Activated CD4-positive, alpha-beta T cell treated with anti-CD3 and anti-CD28 coated beads for 4 hours (primary cell): Measurements from ENCODE around the gene OR6K6.
A peak's percentile ranks its signal among the peaks of the same experiment; 100 is the strongest.

Source experiments
- DNase-seq, 2 donors: peaks; one replicate each; pipeline ENCODE4 v3.0.0-alpha.2; 2020

Gene OR6K6, protein sequence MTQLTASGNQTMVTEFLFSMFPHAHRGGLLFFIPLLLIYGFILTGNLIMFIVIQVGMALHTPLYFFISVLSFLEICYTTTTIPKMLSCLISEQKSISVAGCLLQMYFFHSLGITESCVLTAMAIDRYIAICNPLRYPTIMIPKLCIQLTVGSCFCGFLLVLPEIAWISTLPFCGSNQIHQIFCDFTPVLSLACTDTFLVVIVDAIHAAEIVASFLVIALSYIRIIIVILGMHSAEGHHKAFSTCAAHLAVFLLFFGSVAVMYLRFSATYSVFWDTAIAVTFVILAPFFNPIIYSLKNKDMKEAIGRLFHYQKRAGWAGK

DNA sequence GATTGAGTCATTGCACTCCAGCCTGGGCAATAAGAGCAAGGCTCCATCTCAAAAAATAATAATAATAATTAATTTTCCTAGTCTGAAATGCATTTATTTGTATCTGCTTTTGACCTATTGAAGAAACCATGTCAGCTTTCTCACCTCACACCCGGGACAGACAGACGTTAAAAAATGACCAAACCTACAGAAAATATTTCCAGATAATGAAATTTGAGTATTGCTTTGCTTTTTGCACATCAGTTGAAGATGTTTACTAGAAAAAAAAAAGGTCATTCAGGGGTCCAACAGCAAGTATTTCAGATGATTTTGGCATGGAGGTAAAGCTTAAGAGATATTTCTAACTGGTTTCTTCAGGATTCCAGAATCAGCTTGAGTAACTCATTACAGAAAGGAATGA, at the start of gene OR6K6:
TSS of gene OR6K6 (plus strand) at position 301 of the 400 bp plus-strand sequence. CDS start 168 bp downstream, outside the sequence.
- no peak for DNase-seq

- no peak for DNase-seq
These were observed 48.4 kb upstream of the OR6K6 start for GRCh38 chr1:158706096-158706495.

DNA sequence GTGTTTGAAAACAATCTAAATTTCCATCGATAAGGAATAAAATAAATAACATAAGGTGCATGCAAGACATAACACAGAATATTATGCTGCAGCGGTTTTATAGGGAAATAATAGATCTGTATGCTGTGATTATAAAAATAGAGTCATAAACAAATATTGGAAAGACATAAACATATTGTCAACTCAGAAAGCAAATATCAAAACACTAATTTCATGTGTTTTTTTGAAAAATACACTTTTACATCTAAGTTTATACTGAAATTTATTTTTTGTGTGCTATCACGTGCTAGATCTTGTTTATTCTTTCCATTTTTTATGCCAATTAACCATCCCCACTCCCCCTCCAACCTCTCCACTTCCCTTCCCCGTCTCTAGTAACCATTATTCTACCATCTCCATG, 43.4 kb upstream of the OR6K6 start:
- no peak for DNase-seq

DNA sequence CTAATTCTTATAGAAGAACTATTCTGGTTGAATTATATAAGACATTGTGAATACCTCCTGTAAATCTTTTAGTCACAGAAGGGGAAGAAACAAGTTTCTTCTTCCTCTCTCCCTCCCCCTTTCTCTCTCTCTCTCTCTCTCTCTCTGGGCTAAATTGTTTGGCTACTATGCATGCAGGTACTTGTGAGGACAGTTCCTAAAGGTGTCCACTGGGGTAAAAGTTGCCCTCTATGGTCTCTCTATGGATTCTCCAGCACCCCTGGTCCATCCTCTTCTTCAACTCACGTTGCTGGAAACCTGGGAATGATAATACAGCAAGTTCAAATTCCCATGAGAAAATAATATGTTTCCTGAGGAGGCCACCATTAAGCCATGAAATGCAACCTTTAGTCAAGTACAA, 39.8 kb upstream of the OR6K6 start:
- DNase-seq = no peak

DNA sequence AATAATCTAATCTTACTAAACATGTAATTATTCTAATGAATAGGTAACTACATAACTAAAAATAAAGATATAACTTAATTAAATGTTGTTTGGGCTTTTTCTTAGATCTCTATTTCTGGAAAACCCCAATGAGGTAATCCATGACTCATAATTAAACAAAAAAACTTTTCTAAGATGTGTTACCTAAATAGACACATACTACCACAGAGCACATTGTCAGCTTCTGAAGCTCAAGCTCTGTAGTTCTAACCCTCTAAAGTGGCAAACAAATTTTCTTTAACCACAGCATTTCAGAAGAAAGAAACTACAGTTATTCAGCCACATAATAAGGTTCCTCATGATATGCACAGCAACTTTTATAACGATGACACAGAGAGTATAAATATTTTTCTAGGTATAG, 38.2 kb upstream of the OR6K6 start:
- DNase-seq = no peak

- no peak for DNase-seq
These were observed 37.2 kb upstream of the OR6K6 start for GRCh38 chr1:158717344-158717743.

DNA sequence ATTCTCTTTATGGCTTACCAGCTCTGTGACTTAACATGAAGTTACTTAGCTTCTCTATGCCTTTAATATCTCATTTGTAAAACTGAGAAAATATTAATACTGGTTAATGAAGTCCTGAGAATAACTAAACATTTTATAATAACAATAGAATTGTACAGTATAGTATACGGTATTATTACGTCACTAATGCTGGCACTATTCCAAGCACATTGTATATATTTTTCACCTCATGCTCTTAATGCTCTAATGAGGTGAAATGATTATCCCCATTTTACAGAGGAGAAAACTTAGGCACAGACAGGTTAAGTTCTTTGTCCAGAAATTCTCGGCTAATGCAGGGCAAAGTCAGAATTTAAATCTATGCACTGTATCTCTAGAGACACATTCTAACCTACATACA, 34.9 kb upstream of the OR6K6 start:
- DNase-seq = no peak

DNA sequence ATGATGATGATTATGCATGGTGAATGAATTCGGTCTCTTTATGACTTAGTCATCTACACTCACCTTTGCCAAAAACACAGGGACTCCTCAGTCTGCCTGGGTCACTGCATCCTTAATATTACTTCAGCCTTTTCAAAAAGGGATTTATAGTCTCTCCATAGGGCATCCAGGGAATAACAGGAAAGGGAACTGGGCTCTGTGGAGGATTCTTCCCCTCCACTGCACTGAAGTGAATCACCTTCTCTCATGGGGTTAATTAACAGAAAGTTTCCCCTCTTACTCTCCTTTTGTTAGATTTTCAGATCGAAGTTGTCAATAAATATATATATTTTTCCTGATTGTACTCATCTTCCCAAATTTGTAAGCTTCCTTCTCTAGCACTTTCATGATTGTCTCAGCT, 33.9 kb upstream of the OR6K6 start, which contains the start of gene OR6K3:
TSS of gene OR6K3 (minus strand) at position 101 of the 400 bp plus-strand sequence. CDS start 2,605 bp downstream, outside the sequence.
- DNase-seq = no peak

- DNase-seq = no peak
These were observed 30.1 kb upstream of the OR6K6 start for GRCh38 chr1:158724442-158724841.

DNA sequence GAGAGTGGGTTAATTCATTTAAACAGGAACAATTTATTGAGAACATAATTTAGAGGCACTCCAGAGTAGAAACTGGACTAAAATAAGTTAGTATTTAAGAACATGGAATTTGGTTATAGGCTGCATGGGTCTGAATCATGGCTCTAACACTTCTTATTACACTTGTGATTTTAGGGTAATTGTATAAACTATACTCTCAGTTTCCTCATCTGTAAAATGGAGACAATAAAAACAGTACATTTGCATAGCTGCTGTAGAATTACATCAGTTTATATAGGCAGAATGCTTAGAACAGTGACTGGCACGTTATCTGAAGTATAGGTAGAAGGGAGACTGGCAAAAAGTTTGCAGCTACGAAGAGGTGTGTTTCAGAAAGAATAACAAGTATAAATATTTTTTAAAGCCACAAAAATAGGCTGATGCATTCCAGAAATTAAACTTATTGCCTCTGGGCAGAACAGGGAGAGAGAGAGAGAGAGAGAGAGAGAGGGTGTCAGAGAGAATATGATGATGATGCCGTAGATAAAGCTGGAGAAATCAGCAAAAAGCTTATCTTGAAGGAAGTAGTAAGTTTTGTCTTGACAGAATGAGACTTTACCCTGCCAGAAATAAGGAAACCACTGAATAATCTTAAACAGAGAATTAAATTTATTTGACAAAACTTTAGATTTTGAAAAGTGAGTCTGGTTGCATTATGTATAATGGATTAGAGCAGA, 25.9 kb upstream of the OR6K6 start:
- no peak for DNase-seq

GRCh38 chr1:158730453-158730852, 24.1 kb upstream of the OR6K6 start:
- DNase-seq = no peak

GRCh38 chr1:158731707-158732106, 22.8 kb upstream of the OR6K6 start:
- no peak for DNase-seq

GRCh38 chr1:158732524-158732923, 22.0 kb upstream of the OR6K6 start:
- DNase-seq = no peak

- DNase-seq = no peak
These were observed 18.7 kb upstream of the OR6K6 start for GRCh38 chr1:158735848-158736247.

- no peak for DNase-seq
These were observed 2.3 kb upstream of the OR6K6 start for GRCh38 chr1:158752155-158752712.

DNA sequence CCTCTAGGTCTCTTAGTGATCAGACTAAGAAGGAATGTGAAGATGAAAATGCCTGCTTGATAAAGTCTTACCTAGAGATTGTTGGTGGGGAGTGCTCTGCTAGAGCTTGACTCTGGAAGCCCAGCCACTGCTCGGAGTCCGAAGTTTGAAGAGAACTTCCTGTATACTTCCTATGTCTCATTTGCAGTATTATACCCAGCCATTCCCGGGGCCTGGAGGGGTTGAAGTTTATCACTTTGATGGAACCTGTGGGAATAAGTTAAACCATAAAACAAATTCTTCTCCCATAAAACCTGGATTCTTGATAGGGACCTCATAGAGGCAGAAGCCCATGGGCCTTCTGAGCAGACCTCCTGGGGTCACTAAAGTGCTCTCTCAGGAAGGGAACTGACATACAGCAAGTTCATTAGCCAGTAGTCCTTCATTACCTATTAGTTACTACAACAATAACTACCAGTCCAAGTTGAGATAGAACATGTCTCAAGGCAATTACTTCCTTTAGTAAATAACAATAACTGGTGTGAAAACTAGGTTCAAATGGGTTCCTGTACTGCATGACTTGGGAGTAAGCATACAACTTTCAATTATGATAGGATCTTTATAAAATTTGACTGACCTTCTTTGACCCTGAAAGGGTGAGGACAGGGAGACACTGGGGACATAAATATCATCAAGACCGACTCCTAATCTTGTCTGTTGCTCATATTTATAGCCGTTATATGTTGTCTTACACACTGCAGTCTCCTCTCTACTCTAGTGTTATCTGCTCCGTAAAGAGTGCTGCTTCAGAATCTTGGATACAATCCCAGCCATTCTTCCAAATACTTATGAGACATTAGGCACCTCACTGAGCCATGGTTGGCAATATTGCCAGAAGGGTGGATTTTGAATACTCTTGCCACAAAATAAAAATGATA, 17.7 kb downstream of the OR6K6 start, which contains the start of gene OR6N1:
TSS of gene OR6N1 (minus strand) at position 246 of the 917 bp plus-strand sequence. CDS start 5,513 bp downstream, outside the sequence.
- no peak for DNase-seq

DNA sequence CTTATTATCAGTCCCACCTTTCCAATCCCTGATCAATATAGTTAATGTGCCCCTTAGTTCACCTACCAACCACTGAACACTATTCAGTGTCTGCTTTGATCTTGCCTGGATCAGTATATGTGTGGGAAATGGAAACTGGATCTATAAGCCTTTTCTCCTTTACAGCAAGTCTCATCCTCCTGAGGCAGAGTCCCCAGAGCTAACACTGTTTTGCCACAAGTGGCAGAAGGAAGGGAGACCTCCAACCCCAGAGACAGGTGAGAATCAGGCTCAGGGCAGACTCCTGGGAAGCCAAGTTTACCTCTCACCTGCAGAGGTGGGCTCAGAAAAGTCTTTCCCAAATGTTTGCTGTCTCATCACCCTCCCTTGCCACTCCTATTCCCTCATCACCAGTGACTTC, 26.6 kb downstream of the OR6K6 start, which contains the start of gene OR6N2:
TSS of gene OR6N2 (minus strand) at position 101 of the 400 bp plus-strand sequence. CDS start 3,569 bp downstream, outside the sequence.
- no peak for DNase-seq

GRCh38 chr1:158793604-158794003, 39.1 kb downstream of the OR6K6 start:
- peak; percentile 7 to 29 for DNase-seq

DNA sequence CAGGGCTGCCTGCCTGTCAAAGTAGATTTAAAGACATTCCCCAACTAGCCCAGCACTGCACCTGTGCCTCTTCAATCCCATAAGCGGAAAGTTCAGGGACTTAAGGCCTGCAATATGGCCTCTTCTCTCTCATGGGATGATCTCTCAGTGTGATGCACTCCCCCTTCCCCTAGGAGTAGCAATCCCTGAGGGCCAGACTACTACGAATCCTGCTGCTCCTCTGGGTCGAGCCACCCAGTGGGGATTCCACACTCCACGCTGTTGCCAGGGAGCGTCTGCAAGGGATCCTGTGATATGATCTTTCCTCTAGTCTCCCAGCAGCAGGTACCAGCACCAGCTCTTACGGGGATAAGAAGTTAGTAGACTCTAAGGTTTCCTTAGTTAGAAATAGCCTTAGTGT, 39.7 kb downstream of the OR6K6 start:
- DNase-seq = no peak

DNA sequence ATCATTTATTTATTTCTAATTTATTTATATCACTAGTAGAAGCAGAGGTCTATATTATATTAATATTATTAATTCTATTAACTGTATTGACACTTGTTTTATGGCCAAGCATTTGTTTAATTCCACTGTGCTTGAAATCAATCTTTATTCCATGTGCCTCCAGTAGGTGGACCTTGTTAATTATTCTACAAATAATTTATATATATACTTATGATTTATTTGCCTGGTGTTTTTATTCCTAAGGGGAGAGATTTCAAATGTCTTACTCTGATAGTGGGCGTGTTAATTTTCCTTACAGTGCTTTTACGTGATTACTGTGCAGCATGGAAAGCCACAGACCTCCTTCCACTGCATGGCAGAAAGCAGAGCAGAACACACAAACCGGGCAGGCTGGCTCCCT, 44.0 kb downstream of the OR6K6 start:
- DNase-seq = no peak

- no peak for DNase-seq
These were observed 45.2 kb downstream of the OR6K6 start for GRCh38 chr1:158799689-158800088.

GRCh38 chr1:158800526-158800925, 46.0 kb downstream of the OR6K6 start:
- no peak for DNase-seq

- no peak for DNase-seq
These were observed 46.9 kb downstream of the OR6K6 start for GRCh38 chr1:158801396-158801795.
